Mesenchymal stem cell (in vitro differentiated cells and primary cell): ENCODE results near the gene OGA.
A peak's percentile ranks its signal among the peaks of the same experiment; 100 is the strongest.

ENCODE experiments used
- DNase-seq: peaks from one replicate; pipeline ENCODE4 v3.0.0-alpha.2; 2013
- H2AFZ ChIP-seq: one replicate; pipeline ENCODE4 v1.6.1; 2013; ENCODE audit warnings: low read depth, mild to moderate bottlenecking, control low read depth, inconsistent platforms, low read length, moderate library complexity
- H2AK5ac ChIP-seq: 2 replicates; pipeline ENCODE4 v1.6.1; 2013; ENCODE audit warnings: low read length, moderate library complexity, mild to moderate bottlenecking, inconsistent platforms; ENCODE audit not compliant: severe bottlenecking
- H2BK120ac ChIP-seq: one replicate; pipeline ENCODE4 v1.6.1; 2013; ENCODE audit warnings: low read depth, mild to moderate bottlenecking, inconsistent platforms, low read length, moderate library complexity
- H2BK12ac ChIP-seq, 2 experiments: one replicate each; pipeline ENCODE4 v1.6.1; 2013; ENCODE audit warnings: inconsistent platforms in 2 of 2, low read length in 2 of 2, mild to moderate bottlenecking in 2 of 2, moderate library complexity in 2 of 2, control low read depth in 1 of 2
- H2BK15ac ChIP-seq: one replicate; pipeline ENCODE4 v1.6.1; 2013; ENCODE audit warnings: mild to moderate bottlenecking, low read depth, inconsistent platforms; ENCODE audit not compliant: poor library complexity, severe bottlenecking
- H2BK5ac ChIP-seq: 2 replicates; pipeline ENCODE4 v1.6.1; 2013; ENCODE audit warnings: low read depth, mild to moderate bottlenecking, low read length, control low read depth, inconsistent platforms; ENCODE audit not compliant: poor library complexity, severe bottlenecking
- H3K14ac ChIP-seq, 2 experiments: one replicate each; pipeline ENCODE4 v1.6.1; 2013; ENCODE audit warnings: inconsistent platforms in 2 of 2, low read length in 2 of 2, control low read depth in 1 of 2, mild to moderate bottlenecking in 1 of 2, moderate library complexity in 1 of 2
- H3K18ac ChIP-seq, 2 experiments: one replicate each; pipeline ENCODE4 v1.6.1; 2013; ENCODE audit warnings: inconsistent platforms in 2 of 2, low read length in 2 of 2, control low read depth in 1 of 2, low read depth in 1 of 2, mild to moderate bottlenecking in 1 of 2
- H3K23ac ChIP-seq, 2 experiments: one replicate each; pipeline ENCODE4 v1.6.1; 2013; ENCODE audit warnings: inconsistent platforms in 2 of 2, low read length in 2 of 2, mild to moderate bottlenecking in 2 of 2, moderate library complexity in 2 of 2, control low read depth in 1 of 2
- H3K27ac ChIP-seq: 2 replicates; pipeline ENCODE4 v1.5.1; 2013; ENCODE audit warnings: mild to moderate bottlenecking, moderate library complexity, low read length, control low read depth, inconsistent platforms; ENCODE audit not compliant: poor library complexity, severe bottlenecking
- H3K27me3 ChIP-seq, 2 experiments: 2 replicates each; pipeline versions ENCODE4 v1.6.1 to v1.7.0; 2013; ENCODE audit warnings: low read length in 2 of 2, mild to moderate bottlenecking in 2 of 2, moderate library complexity in 2 of 2, control low read depth in 1 of 2, inconsistent platforms in 1 of 2; ENCODE audit not compliant: control insufficient read depth in 1 of 2, insufficient read depth in 1 of 2
- H3K36me3 ChIP-seq, 2 experiments: 2 replicates each; pipeline versions ENCODE4 v1.6.1 to v1.7.0; 2013; ENCODE audit warnings: low read length in 2 of 2, control low read depth in 1 of 2, inconsistent platforms in 1 of 2, low read depth in 1 of 2, mild to moderate bottlenecking in 1 of 2; ENCODE audit not compliant: insufficient read depth in 2 of 2, control insufficient read depth in 1 of 2
- H3K4ac ChIP-seq, 2 experiments: one replicate each; pipeline ENCODE4 v1.6.1; 2013; ENCODE audit warnings: inconsistent platforms in 2 of 2, low read length in 2 of 2, mild to moderate bottlenecking in 2 of 2, moderate library complexity in 2 of 2, control low read depth in 1 of 2, low read depth in 1 of 2
- H3K4me1 ChIP-seq: 2 replicates; pipeline ENCODE4 v1.6.1; 2013; ENCODE audit warnings: low read depth, low read length, control low read depth; ENCODE audit not compliant: control insufficient read depth, insufficient read depth
- H3K4me2 ChIP-seq: 2 replicates; pipeline ENCODE4 v1.6.1; 2013; ENCODE audit warnings: low read length, mild to moderate bottlenecking, inconsistent platforms; ENCODE audit not compliant: poor library complexity, severe bottlenecking
- H3K4me3 ChIP-seq, 2 experiments: 2 replicates each; pipeline versions ENCODE4 v1.5.1 to v1.7.0; 2013; ENCODE audit warnings: low read length in 2 of 2, mild to moderate bottlenecking in 2 of 2, control low read depth in 1 of 2, low read depth in 1 of 2; ENCODE audit not compliant: insufficient read depth in 1 of 2
- H3K79me1 ChIP-seq: replicated peaks from 2 replicates; pipeline ENCODE4 v1.6.1; 2013; ENCODE audit warnings: mild to moderate bottlenecking, control low read depth, low read length, inconsistent platforms; ENCODE audit not compliant: poor library complexity, severe bottlenecking
- H3K9ac ChIP-seq: 2 replicates; pipeline ENCODE4 v1.7.0; 2013; ENCODE audit warnings: mild to moderate bottlenecking, low read length, moderate library complexity
- H3K9me3 ChIP-seq: 2 replicates; pipeline ENCODE4 v1.7.0; 2013; ENCODE audit warnings: mild to moderate bottlenecking, low read length; ENCODE audit not compliant: control insufficient read depth
- H4K8ac ChIP-seq: one replicate; pipeline ENCODE4 v1.6.1; 2013; ENCODE audit warnings: inconsistent platforms, mild to moderate bottlenecking, low read length, moderate library complexity
- H4K91ac ChIP-seq: one replicate; pipeline ENCODE4 v1.6.1; 2013; ENCODE audit warnings: mild to moderate bottlenecking, low read length, inconsistent platforms
- WGBS: methylation state at CpG from one replicate; pipeline ENCODE4 v1.1.7; 2013; ENCODE audit warnings: mixed read lengths; 5-methylcytosine and 5-hydroxymethylcytosine counted together

OGA gene

GRCh38 chr10:101784558-101784957 lies 33.7 kb downstream of the OGA start:
- no peak overlapping the region for H2BK15ac ChIP-seq
- no peaks in the 10 kb centered on the region for H3K9me3 ChIP-seq
- H3K18ac ChIP-seq = no peak overlapping the region
- H4K8ac ChIP-seq = no peak overlapping the region
- no peak overlapping the region for H2AK5ac ChIP-seq
- H2AFZ ChIP-seq = no peak overlapping the region
- no peak overlapping the region for H3K14ac ChIP-seq
- peaks cover 13% of the 10 kb centered on the region for H3K79me1 ChIP-seq
- no peak overlapping the region for H3K4me3 ChIP-seq
- H3K4ac ChIP-seq = no peak overlapping the region
- H3K27me3 ChIP-seq = peaks cover 0 to 2% of the 10 kb centered on the region in 2 experiments
- no peak overlapping the region for H3K23ac ChIP-seq
- H3K9ac ChIP-seq = peak overlapping the region; percentile 95
- WGBS = 96% methylated on average over 2 of the region's 2 CpGs
- no peak overlapping the region for H2BK120ac ChIP-seq
- H4K91ac ChIP-seq = no peak overlapping the region
- no peak overlapping the region for H3K27ac ChIP-seq
- DNase-seq = no peak
- H3K36me3 ChIP-seq = peaks cover 38 to 60% of the 10 kb centered on the region in 2 experiments
- H3K4me2 ChIP-seq = no peak overlapping the region
- peaks cover 28% of the 10 kb centered on the region for H3K4me1 ChIP-seq
- H2BK12ac ChIP-seq = no peak overlapping the region
- no peak overlapping the region for H2BK5ac ChIP-seq

- H2AFZ ChIP-seq = no peak overlapping the region
Observed at GRCh38 chr10:101783736-101784118, 34.5 kb downstream of the OGA start.

GRCh38 chr10:101782811-101783735 lies 35.2 kb downstream of the OGA start, which contains the start of gene NPM3:
Gene NPM3 (minus strand): TSS chr10:101783446. CDS start chr10:101783390, 56 bp downstream.
- Histone ChIP-seq H3K36me3 (peaks cover 33 to 47% of the 10 kb centered on the region in 2 experiments), H2BK15ac (no peak within 1 kb of the TSS), H3K4ac (peak within 1 kb of the TSS in 1 of 2 experiments; percentile 59), H3K9me3 (no peaks in the 10 kb centered on the region), H2BK12ac (no peak within 1 kb of the TSS), H4K91ac (no peak within 1 kb of the TSS), H3K4me2 (peak within 1 kb of the TSS; percentile 62), H3K27ac (peak within 1 kb of the TSS; percentile 11), H2AK5ac (no peak within 1 kb of the TSS), H3K14ac (peak within 1 kb of the TSS in 1 of 2 experiments; percentile 18), H3K4me1 (peaks cover 37% of the 10 kb centered on the region), H3K79me1 (peaks cover 15% of the 10 kb centered on the region), H3K23ac (no peak within 1 kb of the TSS), H3K4me3 (peak within 1 kb of the TSS; percentile 57 to 95), H2BK120ac (no peak within 1 kb of the TSS), H4K8ac (peak within 1 kb of the TSS; percentile 69), H2BK5ac (no peak within 1 kb of the TSS), H3K9ac (peak within 1 kb of the TSS; percentile 95), H3K18ac (peak within 1 kb of the TSS; percentile 7 to 23), H3K27me3 (peaks cover 9 to 17% of the 10 kb centered on the region in 2 experiments), H2AFZ (peak within 1 kb of the TSS; percentile 49)
- WGBS = under 1% methylated on average over 41 of the region's 57 CpGs
- peak; percentile 83 for DNase-seq

More at GRCh38 chr10:101783736-101784118, 34.5 kb downstream of the OGA start:
- H3K4ac ChIP-seq = peak overlapping the region in 1 of 2 experiments; percentile 18
- peaks cover 15% of the 10 kb centered on the region for H3K79me1 ChIP-seq
- no peak overlapping the region for H3K14ac ChIP-seq
- no peak overlapping the region for H3K18ac ChIP-seq
- no peak overlapping the region for H4K91ac ChIP-seq
- H2BK120ac ChIP-seq = no peak overlapping the region
- no peak overlapping the region for H3K23ac ChIP-seq
- peak overlapping the region; percentile 62 for H3K4me2 ChIP-seq
- no peak overlapping the region for H2BK12ac ChIP-seq
- peak overlapping the region; percentile 69 for H4K8ac ChIP-seq
- H2BK15ac ChIP-seq = no peak overlapping the region
- no peak overlapping the region for H2AK5ac ChIP-seq
- peak overlapping the region in 1 of 2 experiments; percentile 95 for H3K4me3 ChIP-seq
- WGBS = 70% methylated on average over 10 of the region's 10 CpGs
- H3K36me3 ChIP-seq = peaks cover 33 to 54% of the 10 kb centered on the region in 2 experiments
- H3K4me1 ChIP-seq = peaks cover 36% of the 10 kb centered on the region
- H3K27ac ChIP-seq = peak overlapping the region; percentile 11
- peaks cover 2 to 11% of the 10 kb centered on the region in 2 experiments for H3K27me3 ChIP-seq
- H2BK5ac ChIP-seq = no peak overlapping the region
- peak overlapping the region; percentile 95 for H3K9ac ChIP-seq
- no peaks in the 10 kb centered on the region for H3K9me3 ChIP-seq
- no peak for DNase-seq
